Measurements from ENCODE around the gene TTR. TPM values are rescaled to one million over a fixed set of nuclear protein-coding genes. Genes with fewer than 3 reads are reported as not detected.

TTR gene
- total and polyA plus RNA-seq, 2 of the 13 experiments (the other 11 are each of a cell fraction or from before 2014, with no cell fraction given), result 91.3 to 496 TPM

- TF ChIP-seq ZBTB10 (CRISPR knock-in tag; IDR thresholded peaks at IDR 0.05; ENCODE audit: borderline replicate concordance), result no peak
- no peak for TF ChIP-seq PRMT3 (CRISPR knock-in tag; IDR thresholded peaks at IDR 0.05; ENCODE audit: borderline replicate concordance, low read depth)
- no peak for TF ChIP-seq GABPB1 (CRISPR knock-in tag; IDR thresholded peaks at IDR 0.05)
- 0 out of 2 replicates have a peak, but pooled peaks have one; percentile 2 for TF ChIP-seq CEBPG (CRISPR knock-in tag; IDR thresholded peaks at IDR 0.05)
- TF ChIP-seq RAD21 (CRISPR knock-in tag; IDR thresholded peaks at IDR 0.05), result peak; percentile 82
- peak; percentile 15; the same call in 1 of the 2 replicates for TF ChIP-seq RXRB (CRISPR knock-in tag; IDR thresholded peaks at IDR 0.05; ENCODE audit: borderline replicate concordance)
- no peak for TF ChIP-seq ZNF770 (CRISPR knock-in tag; IDR thresholded peaks at IDR 0.05)
- TF ChIP-seq ARID3A (IDR thresholded peaks at IDR 0.05; ENCODE audit: low read depth, low read length), result peak; percentile 85
- TF ChIP-seq ATF3 (CRISPR knock-in tag; IDR thresholded peaks at IDR 0.05), result no peak
- no peak for TF ChIP-seq CENPT (CRISPR knock-in tag; IDR thresholded peaks at IDR 0.05; ENCODE audit: low read depth)
- peak; percentile 91 for TF ChIP-seq SMC3 (IDR thresholded peaks at IDR 0.05; ENCODE audit: low read length)
- no peak for TF ChIP-seq GABPA (IDR thresholded peaks at IDR 0.05; ENCODE audit: low read depth, low read length)
- 0 out of 2 replicates have a peak, but pooled peaks have one; percentile 8 for TF ChIP-seq GABPA (CRISPR knock-in tag; IDR thresholded peaks at IDR 0.05; ENCODE audit: low read depth)
- no peak for TF ChIP-seq FOXC1 (CRISPR knock-in tag; IDR thresholded peaks at IDR 0.05; ENCODE audit: borderline replicate concordance)
Observed at GRCh38 chr18:31555971-31556747, 35.5 kb upstream of the TTR start (continued).

Data from HepG2 (cell line).